AG20443 (cell line): ENCODE measurements around the gene NAMPT.
"Not testable (repeated sequence)": the region's sequence is repeated elsewhere in the genome, so short reads cannot be mapped to it uniquely, and the experiment has no call there.

Source experiments
- DNase-seq: peaks from one replicate; pipeline ENCODE4 v3.0.0; 2012; ENCODE audit warnings: low spot score, mixed read lengths

Gene NAMPT

DNA sequence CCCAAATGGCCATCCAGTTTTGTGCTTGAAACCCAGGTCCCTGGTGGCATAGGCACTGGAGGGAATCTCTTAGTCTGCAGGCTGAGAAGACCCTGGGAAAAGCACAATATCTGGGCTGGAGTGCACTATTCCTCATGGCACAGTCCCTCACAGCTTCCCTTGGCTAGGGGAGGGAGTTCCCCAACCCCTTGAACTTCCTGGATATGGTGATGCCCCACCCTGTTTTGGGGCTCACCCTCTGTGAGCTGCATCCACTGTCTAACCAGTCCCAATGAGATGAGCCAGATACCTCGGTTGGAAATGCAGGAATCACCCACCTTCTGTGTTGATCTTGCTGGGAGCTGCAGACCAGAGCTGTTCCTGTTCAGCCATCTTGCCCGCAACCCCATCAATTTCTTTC lies 19.8 kb upstream of the NAMPT start:
- no peak for DNase-seq

DNA sequence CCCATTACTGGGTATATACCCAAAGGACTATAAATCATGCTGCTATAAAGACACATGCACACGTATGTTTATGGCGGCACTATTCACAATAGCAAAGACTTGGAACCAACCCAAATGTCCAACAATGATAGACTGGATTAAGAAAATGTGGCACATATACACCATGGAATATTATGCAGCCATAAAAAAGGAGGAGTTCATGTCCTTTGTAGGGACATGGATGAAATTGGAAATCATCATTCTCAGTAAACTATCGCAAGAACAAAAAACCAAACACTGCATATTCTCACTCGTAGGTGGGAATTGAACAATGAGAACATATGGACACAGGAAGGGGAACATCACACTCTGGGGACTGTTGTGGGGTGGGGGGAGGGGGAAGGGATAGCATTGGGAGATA lies 13.8 kb upstream of the NAMPT start:
- DNase-seq: not testable (repeated sequence)

DNA sequence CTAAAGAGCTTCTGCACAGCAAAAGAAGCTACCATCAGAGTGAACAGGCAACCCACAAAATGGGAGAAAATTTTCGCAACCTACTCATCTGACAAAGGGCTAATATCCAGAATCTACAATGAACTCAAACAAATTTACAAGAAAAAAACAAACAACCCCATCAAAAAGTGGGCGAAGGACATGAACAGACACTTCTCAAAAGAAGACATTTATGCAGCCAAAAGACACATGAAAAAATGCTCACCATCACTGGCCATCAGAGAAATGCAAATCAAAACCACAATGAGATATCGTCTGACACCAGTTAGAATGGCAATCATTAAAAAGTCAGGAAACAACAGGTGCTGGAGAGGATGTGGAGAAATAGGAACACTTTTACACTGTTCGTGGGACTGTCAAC lies 13.4 kb upstream of the NAMPT start:
- DNase-seq: not testable (repeated sequence)

DNA sequence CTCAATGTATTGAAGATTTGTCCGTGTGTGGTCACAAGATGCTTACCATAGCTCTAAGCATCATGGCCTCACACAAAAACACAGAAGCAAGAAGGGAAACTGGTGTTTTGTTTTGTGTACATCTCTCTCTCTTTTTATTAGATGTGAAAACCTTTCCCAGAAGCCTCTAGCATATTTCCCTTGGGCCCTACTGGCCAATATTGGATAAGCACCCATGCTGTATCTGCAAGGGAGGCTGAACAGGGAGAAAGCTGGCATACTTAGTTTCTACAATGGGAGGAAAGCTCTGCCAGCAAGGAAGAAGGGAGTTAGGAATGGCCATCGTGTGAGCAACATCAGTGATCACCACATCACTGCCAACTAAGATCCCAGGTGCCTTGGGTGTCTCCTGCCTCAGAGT lies 9.6 kb upstream of the NAMPT start:
- DNase-seq: no peak

DNA sequence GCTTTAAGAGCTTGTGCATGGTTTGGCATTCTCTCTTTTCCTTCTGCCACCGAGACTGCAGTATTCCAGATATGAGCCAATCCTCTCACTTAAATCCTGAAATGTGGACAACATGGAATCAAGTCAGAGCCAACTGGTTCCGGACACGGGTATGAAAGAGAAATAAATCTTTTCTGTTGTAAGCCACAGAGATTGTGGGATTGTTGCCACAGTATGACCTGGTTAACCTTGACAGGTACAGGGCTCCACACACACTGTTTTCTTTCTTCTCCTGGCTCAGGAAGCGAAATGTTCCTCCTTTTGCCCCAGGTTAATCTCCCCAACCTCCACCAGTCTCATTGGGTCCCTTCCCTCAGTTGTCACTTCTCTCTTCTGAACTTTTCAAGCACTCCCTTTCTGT lies 6.5 kb upstream of the NAMPT start:
- DNase-seq: no peak

DNA sequence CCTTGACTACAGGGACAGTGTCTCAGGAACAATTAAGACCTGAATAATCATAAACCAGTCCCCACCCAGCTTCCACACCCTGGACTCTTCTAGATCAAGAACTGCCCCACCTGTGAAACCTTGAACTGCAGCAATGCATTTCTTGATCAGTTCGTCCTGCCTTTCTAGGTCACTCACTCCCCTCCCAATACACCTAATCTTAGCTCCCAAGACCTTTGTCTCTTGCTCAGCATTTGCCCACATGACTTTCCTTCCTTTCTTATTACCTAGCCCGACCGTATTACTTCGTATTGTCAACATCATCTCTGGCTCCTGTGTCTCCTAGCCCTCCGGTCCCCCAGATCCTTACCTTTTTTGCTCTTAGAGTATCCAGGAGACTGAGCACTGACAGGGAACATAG lies 5.5 kb upstream of the NAMPT start:
- DNase-seq: no peak

DNA sequence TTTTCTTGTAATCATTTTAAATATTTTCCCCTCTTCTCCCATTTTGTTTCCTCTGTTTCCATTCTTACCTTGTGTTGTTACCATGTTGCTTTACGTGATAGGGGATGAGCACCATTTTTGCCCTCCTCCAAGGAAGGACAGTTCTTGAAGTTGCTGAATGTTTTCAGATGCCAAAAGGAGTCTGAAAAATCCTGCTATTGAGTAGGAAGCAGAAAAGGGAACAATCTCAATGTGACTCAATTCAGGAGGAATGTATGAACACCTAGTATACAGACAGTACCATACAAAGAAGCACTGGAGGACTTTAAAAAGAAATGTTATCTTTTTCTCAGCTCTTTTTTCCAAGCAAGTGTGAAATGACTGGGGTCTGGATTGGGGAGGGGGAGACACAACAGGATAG lies 5.1 kb upstream of the NAMPT start:
- DNase-seq: no peak

DNA sequence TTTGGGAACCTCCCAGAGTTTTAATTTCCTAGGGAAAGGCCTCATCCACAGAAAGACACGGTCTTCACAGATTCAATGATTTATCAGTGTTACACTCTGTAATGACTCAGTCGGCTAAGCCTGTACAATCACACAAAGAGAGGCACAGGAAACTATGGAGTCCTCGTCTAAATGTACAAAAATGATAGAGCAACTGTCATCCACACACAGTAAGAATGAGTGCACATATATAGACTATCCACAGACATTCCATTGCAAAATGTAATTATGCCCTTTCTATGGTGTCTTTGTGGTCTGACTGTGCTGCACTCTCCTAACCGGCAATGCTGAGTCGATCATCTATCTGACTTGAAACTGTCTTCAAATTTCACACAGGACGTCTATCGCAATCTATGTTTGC lies 3.5 kb upstream of the NAMPT start:
- DNase-seq: no peak

DNA sequence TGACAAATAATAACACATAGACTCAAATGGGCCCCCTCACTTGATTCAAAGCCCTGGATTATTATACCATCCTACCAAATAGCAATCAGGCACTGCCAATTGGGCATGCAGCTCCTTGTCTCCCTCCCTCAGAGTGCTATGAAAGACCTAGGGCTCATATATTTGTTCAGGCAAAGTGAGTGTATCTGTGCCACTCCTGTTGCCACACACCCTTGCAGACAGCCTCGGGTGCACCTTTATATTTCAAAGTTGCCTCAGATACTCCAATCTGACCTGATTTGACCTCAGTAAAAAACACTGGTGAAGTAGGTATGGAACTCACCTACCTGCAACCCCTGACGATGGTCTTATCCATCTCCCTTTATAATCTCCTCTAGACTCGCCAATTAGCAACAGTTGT lies 3.0 kb upstream of the NAMPT start:
- no peak for DNase-seq

DNA sequence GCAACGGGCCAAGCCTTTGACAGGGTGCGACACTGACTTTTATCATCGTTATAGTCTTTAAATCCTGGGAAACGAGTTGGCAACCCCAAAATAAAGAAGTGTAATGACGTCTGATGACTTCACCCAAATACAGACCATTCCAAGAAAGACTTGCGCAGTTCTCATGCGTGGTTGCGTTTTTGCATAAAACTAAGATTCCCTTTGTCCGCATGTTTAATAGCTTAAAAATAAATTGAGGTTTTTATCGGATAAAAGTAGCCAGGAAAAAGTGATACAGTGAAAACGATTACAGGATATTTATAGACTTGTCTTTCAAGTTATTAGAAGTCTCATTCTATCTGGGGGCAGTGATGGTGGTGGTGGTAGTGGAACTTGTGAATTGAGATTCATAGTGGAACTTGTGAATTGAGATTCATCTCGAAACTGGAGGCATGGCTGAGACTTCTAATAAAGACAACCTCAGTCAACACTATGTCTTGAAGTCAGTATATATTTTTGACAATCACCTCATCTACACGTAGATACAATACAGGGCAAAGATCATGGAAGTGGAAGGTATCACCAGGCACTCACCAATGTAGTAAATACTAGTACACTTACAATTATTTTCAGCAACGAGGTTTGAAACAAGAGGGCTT lies 1.2 kb upstream of the NAMPT start:
- peak; percentile 12 for DNase-seq

DNA sequence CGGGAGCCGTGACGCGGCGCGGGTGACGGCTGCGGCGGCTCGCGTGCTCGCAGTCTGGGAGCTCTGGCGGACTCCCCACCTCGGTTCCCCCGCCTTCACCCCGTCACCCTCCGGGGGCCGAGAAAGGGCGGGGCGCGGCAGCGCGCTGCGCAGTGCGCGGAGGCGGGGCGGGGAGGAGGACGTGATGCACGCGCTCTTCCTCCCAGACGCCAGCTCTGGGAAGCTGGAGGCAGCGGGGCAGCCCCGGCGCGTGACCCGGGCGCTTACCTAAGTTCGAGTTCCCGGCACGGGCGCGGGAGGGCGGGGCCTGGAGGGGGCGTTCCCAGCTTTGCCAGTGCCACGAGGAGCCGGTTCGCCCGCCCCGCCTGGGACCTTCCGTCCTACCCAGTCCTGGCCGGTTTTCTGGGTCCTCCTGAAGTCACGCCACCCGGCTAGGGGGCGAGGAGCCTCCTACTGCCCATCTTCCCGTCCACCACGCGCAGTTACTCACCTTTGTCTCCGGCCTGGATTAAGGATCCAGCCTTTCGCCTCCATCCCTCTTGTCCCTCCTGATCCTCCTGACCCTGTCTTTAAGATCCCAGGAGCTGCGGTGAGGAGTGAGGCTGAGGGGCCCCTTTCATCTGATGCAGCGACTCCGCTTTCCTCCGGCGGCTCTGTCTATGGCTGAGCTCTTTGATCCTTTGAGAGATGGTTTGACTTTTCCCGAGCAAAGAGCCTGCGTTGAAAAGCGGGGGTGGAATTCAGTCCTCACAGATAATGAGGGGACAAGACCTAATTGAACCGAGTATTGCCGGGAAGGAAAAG lies 470 bp upstream of the NAMPT start:
- DNase-seq: peak; percentile 98

DNA sequence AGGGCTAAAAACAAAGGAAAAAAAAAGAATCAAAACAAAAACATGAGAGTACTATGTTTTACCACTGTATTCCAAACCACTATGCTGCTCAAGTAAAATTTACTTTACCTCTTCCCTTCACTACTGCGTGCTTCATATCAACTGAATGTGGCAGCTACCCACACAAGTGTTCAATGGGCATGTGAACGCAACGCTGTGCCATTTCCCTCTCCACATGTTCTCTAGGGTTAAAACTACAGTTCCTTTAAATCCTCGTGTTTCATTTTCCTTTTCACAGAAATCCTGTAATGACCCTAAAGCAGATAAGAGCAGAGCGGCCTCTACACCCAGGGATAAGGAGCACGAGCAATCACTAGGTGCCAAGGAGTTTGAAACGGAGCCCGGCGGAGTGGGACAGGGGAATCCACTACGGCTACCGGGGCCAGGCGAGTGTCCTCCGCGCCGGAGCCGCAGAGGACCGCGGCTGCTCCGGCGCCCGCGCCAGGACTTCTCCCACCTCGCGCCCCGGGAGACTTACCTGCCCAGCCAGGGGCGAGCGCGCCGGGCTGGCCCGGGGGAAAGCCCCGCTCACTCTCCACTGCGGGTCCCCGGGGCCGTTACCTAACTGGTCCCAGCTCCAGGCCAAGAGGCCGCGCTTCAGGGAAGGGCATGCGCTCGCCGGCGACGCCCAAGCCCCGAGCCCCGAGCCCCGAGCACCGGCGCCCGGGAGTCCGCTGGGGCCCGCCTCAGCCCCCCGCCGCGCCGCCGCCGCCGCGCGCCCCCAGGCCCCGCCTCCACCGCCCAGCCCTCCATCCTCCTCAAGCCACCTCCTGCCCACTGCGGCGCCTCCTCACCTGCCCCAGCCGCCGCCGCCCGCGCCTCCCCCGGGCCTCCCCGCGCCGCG lies 711 bp downstream of the NAMPT start:
- DNase-seq: peak; percentile 34

DNA sequence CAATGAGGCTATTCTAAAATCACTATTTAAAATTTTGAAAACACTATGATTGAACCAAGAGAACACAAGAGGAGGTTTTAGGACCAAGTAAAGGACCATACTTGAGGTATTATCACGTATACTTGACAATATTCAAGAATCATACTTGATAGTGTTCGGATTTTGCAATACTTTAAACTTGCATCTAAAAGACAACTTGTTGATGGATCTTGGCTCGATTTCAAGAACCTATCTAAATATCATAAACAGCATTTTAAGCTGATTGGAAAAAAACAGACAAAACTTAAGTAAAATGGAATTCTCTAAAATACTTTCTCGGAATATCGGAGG lies 1.3 kb downstream of the NAMPT start:
- no peak for DNase-seq

DNA sequence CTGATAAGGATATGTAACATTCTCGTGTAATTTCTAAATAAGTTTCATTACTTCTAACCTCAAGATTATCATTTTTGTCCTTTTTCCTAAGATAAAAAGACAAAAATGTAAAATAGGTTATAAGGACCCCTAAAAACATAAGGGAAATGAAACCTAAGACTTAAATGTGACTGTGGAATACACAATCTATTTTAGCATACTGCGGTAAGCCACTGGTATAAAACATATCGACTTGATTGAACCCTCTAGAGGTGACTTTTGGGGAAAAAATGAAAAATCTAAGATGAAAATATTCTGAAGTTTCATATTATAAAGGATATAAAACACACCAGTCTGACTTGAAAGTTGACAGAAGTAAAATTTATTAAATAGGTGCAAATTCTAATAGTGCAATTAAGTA lies 1.9 kb downstream of the NAMPT start:
- DNase-seq: no peak

DNA sequence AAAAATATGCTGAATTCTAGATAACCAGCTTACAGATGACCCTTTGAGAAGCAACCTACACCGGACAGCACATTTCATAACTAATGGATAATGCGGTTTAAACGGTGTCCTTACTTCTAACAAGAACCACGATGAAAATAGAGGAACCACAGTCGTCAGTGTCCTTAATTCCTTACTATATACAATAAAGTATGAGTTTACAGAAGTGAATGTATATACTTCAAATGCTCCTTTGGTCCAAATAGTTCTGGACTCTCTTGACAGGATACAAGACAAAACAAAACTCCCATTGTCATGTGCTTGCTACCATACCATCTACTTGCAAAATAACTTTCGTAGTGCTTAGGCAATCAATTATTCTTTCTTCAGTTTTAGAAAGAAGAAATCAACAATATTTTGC lies 2.4 kb downstream of the NAMPT start:
- no peak for DNase-seq

DNA sequence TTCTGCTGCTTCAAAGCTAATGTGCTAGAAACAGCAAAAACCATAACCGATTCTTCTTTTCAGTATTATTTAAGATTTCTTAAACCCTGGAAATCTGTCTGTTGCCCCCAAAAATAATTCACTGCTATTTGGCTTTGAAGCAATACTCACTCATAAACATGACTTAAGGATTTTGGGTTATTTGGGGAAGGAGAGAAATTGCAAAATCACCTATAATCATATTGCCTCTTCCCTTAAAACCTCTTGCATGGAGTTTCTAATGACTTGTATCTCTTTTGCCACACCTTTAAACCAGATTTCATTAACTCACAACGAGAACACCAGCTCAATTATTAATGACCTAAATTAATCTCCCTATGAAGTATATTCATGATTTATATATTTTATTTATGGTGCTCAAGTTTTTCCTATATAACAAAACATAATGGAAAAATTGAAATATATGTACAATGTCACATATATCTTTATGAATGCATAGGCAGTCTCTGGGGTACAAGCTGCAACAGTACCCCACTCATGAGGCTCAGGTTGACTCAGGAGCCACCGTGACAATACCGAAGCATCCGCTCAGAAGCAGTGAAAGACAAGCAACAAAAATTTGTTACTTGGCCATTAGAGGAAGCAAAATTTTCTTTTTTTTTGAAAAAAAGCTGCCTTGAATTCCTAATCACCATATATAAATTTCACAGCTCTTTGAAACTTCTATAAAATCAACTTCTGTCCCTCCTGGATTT lies 3.0 kb downstream of the NAMPT start:
- DNase-seq: no peak

DNA sequence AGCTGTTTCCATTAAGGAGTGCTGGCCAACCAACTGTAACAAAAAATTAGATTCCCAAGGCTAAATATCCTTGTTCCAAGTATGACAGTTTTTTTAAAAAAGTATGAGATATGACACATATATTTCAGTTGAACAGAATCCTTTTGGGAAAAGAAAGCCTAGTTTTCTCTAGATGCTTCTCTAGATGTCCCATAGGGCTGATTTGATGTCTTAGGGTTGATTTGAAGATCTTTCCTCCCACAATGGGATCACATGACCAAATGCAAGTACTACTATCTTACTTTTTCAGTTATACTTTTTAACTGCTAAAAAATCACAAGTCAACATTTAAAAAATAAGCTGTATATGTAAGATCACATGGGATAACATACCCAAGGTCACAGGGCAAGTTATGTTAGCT lies 3.7 kb downstream of the NAMPT start:
- DNase-seq: no peak

DNA sequence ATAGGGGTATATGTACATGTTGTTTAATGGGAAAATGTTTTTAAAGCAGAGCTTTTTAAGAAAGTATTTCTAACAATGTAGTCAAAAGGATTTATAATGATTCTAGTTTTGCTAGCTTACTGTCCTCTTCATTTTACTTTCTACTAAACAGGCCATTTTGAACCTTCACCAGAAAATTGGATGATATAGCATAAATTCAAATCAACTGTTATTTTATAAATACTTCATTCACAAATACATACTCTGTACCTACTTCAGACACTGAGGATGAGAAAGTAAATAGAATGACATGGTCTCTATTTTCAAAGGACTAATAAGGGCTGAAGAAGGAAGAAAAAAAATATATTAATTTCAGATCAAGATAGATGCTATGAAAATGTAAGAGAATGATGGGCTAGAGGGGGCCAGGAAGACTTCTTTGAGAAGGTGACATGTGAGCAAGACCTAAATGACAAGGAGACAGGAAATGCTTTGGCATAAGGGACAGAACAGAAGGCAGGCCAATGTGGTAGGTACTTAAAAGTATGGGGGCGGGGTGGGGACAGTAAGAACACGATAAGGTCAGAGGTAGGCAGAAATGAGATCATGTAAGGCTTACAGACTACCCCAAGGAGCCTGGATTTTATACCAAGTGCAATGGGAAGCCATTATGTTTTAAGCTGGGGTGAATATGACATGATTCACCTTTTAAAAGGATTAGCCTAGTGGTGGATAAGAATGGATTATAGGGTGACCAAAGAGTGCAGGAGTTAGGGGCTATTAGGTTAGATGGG lies 5.2 kb downstream of the NAMPT start:
- no peak for DNase-seq

DNA sequence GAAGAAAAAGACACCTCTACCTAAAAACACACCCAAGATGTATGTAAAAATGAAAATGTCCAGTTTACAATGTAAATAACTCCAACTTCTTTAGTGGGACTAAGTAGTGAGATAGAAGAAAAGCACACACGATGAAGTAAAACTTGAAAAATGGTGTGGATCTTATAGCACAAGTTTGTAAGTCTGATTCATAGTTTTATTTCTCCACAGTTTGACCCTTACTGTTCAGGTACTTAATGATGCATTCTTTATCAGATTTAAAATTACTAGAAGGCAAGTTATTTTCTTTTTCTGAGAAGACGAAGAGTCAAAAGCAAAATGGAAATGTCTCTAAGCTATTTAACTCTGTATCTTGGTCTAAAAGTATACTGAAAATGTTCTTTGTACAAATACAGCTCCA lies 6.1 kb downstream of the NAMPT start:
- DNase-seq: no peak

DNA sequence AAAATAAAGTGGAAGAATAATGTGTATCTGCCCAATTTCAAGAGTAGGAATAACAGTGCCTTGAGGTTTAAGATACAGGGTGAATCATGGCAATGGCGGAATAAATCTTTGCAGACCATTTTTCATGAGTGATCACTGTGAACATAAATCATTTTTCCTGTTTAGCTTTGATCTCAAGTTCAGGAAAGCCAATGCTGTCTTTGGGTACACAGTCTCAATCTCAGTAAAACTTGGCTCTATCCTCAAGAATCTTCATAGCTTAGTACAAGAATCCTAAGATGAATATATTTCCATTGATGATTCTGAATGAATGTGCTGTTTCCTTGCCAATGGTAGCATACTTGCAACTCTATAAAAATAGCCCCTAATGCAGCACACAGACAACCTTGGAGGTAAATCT lies 6.8 kb downstream of the NAMPT start:
- DNase-seq: no peak

DNA sequence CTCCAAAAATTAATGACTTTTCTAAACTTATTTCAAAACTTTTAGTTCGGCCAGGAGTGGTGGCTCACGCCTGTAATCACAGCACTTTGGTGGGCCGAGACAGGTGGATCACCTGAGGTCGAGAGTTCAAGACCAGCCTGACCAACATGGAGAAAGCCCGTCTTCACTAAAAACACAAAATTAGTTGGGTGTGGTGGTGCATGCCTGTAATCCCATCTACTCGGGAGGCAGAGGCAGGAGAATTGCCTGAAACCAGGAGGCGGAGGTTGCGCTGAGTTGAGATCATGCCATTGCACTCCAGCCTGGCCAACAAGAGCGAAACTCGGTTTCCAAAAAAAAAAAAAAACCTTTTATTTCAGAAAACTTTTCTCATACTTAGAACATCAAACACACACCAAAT lies 8.3 kb downstream of the NAMPT start:
- no peak for DNase-seq
